Natural killer cell (primary cell): ENCODE results near the gene PLEKHA1. TPM values are rescaled to one million over a fixed set of nuclear protein-coding genes. Genes with fewer than 3 reads are reported as not detected.

Experiments used
- ATAC-seq, 3 donors: fragments of 150-1000 bp in 2 of 3; fragments of 200-7000 bp in 1 of 3; cut with Tn5 transposase; 1 replicate in 1 of 3; 2 replicates in 2 of 3; pipeline ENCODE4 v1.10.0; 2021; ENCODE audit warnings: mild to moderate bottlenecking in 2 of 3, moderate library complexity in 2 of 3
- DNase-seq, 2 donors: peaks; one replicate each; pipeline versions ENCODE4 v3.0.0 to v3.0.0-alpha.2; 2013 to 2021; ENCODE audit warnings: mixed read lengths in 1 of 2
- H3K27ac ChIP-seq: one replicate; pipeline ENCODE4 v1.5.1; 2013; ENCODE audit warnings: mild to moderate bottlenecking, low read length
- H3K27me3 ChIP-seq: one replicate; pipeline ENCODE4 v1.6.1; 2013; ENCODE audit warnings: low read length; ENCODE audit not compliant: control insufficient read depth, insufficient read depth
- H3K36me3 ChIP-seq: one replicate; pipeline ENCODE4 v1.6.1; 2013; ENCODE audit warnings: low read length; ENCODE audit not compliant: control insufficient read depth, insufficient read depth
- H3K4me1 ChIP-seq: one replicate; pipeline ENCODE4 v1.6.1; 2013; ENCODE audit warnings: low read length; ENCODE audit not compliant: control insufficient read depth, insufficient read depth
- H3K4me3 ChIP-seq: one replicate; pipeline ENCODE4 v1.5.1; 2013; ENCODE audit warnings: low read length
- H3K9me3 ChIP-seq: one replicate; pipeline ENCODE4 v1.6.1; 2013; ENCODE audit warnings: low read length; ENCODE audit not compliant: control insufficient read depth, insufficient read depth
- H3K27ac Mint-ChIP-seq, 2 donors: one replicate each; pipeline ENCODE4 v1.8.0; 2022; ENCODE audit warnings: mild to moderate bottlenecking in 2 of 2, mixed read lengths in 2 of 2, moderate library complexity in 1 of 2
- H3K27me3 Mint-ChIP-seq, 2 donors: one replicate each; pipeline ENCODE4 v1.8.0; 2022; ENCODE audit warnings: low read depth in 2 of 2, mixed read lengths in 2 of 2
- H3K36me3 Mint-ChIP-seq: one replicate; pipeline ENCODE4 v1.8.0; 2022; ENCODE audit warnings: mixed read lengths
- H3K4me1 Mint-ChIP-seq, 2 donors: one replicate each; pipeline ENCODE4 v1.8.0; 2022; ENCODE audit warnings: mixed read lengths in 2 of 2
- H3K4me3 Mint-ChIP-seq: one replicate; pipeline ENCODE4 v1.8.0; 2022; ENCODE audit warnings: mild to moderate bottlenecking, moderate library complexity, mixed read lengths
- H3K9me3 Mint-ChIP-seq, 2 donors: one replicate each; pipeline ENCODE4 v1.8.0; 2022; ENCODE audit warnings: mixed read lengths in 2 of 2
- WGBS: methylation state at CpG from one replicate; pipeline ENCODE4 v1.1.7; 2013; ENCODE audit warnings: missing lambda C conversion rate; ENCODE audit not compliant: insufficient coverage; 5-methylcytosine and 5-hydroxymethylcytosine counted together
- intact Hi-C: fragments of 100-400 bp; cut with micrococcal nuclease; formaldehyde crosslinking; loops from one replicate; pipeline ENCODE4 v1.14.2; 2022
- total RNA-seq, 4 donors: library from RNA; stranded (reverse); fragments of 120-200 nt in 1 of 4; gene quantifications; one replicate each; pipeline versions ENCODE4 v1.2.3 to v1.2.4, GENCODE V29; 2013 to 2022
- TF ChIP-seq, protein P1 (sequence below): fragments of 200-600 bp; IDR thresholded peaks from one replicate; pipeline ENCODE4 v1.8.0; 2022; ENCODE audit warnings: antibody characterized with exemption

PLEKHA1 gene
- total RNA-seq, 3 donors from 2014 or later (not counting 1 experiment from before 2014, with no cell fraction given) = 45.9 to 64.6 (median 56.1) TPM

DNA sequence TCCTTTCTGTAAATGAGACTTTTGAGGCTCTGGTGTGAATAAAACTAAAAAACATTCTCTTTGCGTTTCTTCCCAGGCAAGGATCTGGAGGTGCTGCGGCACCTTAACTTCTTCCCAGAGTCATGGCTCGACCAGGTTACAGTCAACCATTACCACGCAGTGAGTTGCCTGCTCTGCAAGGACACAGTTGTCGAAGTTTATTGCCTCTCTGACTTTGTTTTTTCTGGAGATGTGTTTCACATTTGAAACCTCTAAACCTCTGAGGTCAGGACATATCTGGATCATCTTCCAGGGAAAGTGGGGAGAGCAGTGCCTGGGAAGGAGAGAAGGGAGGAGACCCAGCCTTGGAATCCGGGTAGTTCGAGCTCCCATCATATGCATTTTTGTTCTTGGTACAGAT lies 43.4 kb upstream of the PLEKHA1 start:
- ATAC-seq (no peak), DNase-seq (no peak)
- intact Hi-C loops = no loop called here
- Mint-ChIP-seq H3K27ac (no peak overlapping the region), H3K4me1 (no peaks in the 10 kb centered on the region), H3K27me3 (peaks cover 21 to 41% of the 10 kb centered on the region in 2 donors), H3K4me3 (no peak overlapping the region), H3K36me3 (no peaks in the 10 kb centered on the region), H3K9me3 (no peaks in the 10 kb centered on the region)
- Histone ChIP-seq H3K4me1 (no peaks in the 10 kb centered on the region), H3K27me3 (peaks cover 2% of the 10 kb centered on the region), H3K36me3 (no peaks in the 10 kb centered on the region), H3K4me3 (no peak overlapping the region), H3K9me3 (no peaks in the 10 kb centered on the region), H3K27ac (no peak overlapping the region)
- 86% methylated on average over 7 of the region's 7 CpGs for WGBS
- TF ChIP-seq, protein P1, sequence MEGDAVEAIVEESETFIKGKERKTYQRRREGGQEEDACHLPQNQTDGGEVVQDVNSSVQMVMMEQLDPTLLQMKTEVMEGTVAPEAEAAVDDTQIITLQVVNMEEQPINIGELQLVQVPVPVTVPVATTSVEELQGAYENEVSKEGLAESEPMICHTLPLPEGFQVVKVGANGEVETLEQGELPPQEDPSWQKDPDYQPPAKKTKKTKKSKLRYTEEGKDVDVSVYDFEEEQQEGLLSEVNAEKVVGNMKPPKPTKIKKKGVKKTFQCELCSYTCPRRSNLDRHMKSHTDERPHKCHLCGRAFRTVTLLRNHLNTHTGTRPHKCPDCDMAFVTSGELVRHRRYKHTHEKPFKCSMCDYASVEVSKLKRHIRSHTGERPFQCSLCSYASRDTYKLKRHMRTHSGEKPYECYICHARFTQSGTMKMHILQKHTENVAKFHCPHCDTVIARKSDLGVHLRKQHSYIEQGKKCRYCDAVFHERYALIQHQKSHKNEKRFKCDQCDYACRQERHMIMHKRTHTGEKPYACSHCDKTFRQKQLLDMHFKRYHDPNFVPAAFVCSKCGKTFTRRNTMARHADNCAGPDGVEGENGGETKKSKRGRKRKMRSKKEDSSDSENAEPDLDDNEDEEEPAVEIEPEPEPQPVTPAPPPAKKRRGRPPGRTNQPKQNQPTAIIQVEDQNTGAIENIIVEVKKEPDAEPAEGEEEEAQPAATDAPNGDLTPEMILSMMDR = no peak

- ATAC-seq = no peak
- Histone ChIP-seq H3K9me3 (no peaks in the 10 kb centered on the region), H3K27ac (no peak overlapping the region), H3K27me3 (peaks cover 2% of the 10 kb centered on the region), H3K4me1 (no peaks in the 10 kb centered on the region), H3K4me3 (no peak overlapping the region), H3K36me3 (no peaks in the 10 kb centered on the region)
- Mint-ChIP-seq H3K27me3 (peaks cover 21 to 41% of the 10 kb centered on the region in 2 donors), H3K4me1 (no peaks in the 10 kb centered on the region), H3K9me3 (no peaks in the 10 kb centered on the region), H3K36me3 (no peaks in the 10 kb centered on the region), H3K27ac (no peak overlapping the region), H3K4me3 (no peak overlapping the region)
- no peak for DNase-seq
- WGBS = 88% methylated on average over 15 of the region's 16 CpGs
- intact Hi-C loops = no loop called here
- TF ChIP-seq, protein P1 = no peak
These were observed 42.7 kb upstream of the PLEKHA1 start for GRCh38 chr10:122331615-122332446.

DNA sequence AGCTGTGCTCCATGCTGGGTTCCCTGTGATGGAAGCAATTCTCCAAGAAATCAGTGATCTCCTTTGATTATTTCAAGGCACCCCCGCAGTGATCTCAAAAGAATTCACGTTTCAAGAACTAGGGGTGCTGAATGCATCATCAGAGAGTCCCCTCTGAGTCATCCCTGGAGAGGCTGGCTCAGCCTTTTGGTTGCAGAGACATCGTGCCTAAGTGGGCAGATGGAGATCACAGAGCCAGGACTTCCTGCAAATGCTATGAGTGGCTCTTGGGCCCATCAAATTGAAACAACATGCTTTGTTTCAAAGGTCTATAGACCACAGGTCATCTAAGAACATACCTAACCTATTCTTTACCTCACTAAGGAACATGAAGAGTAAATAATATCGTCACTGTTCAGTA lies 41.5 kb upstream of the PLEKHA1 start:
- H3K27me3 ChIP-seq = peaks cover 2% of the 10 kb centered on the region
- no peaks in the 10 kb centered on the region for H3K36me3 ChIP-seq
- peaks cover 21 to 41% of the 10 kb centered on the region in 2 donors for H3K27me3 Mint-ChIP-seq
- TF ChIP-seq, protein P1 = no peak
- H3K4me1 Mint-ChIP-seq = no peaks in the 10 kb centered on the region
- no peak for DNase-seq
- no peaks in the 10 kb centered on the region for H3K9me3 ChIP-seq
- 62% methylated on average over 4 of the region's 4 CpGs for WGBS
- H3K4me3 Mint-ChIP-seq = no peak overlapping the region
- no peak for ATAC-seq
- intact Hi-C loops = no loop called here
- no peaks in the 10 kb centered on the region for H3K4me1 ChIP-seq
- H3K9me3 Mint-ChIP-seq = no peaks in the 10 kb centered on the region
- H3K36me3 Mint-ChIP-seq = no peaks in the 10 kb centered on the region
- H3K27ac Mint-ChIP-seq = no peak overlapping the region
- H3K4me3 ChIP-seq = no peak overlapping the region
- no peak overlapping the region for H3K27ac ChIP-seq
